GM12874 (cell line): ENCODE results near the gene FLRT2.

Experiments
- CTCF ChIP-seq: IDR thresholded peaks from 2 replicates; pipeline ENCODE4 v1.5.1; 2011; ENCODE audit warnings: low read depth, mild to moderate bottlenecking, control low read depth, low read length, moderate library complexity; ENCODE audit not compliant: insufficient read depth

Gene FLRT2

GRCh38 chr14:85523624-85524023 is 6.3 kb upstream of the FLRT2 start:
- TF ChIP-seq CTCF = no peak

GRCh38 chr14:85527006-85527405 is 2.9 kb upstream of the FLRT2 start:
- TF ChIP-seq CTCF = no peak

- no peak for TF ChIP-seq CTCF
Measured at GRCh38 chr14:85527445-85528035, 2.4 kb upstream of the FLRT2 start.

GRCh38 chr14:85528080-85528896 is 1.7 kb upstream of the FLRT2 start:
- TF ChIP-seq CTCF = no peak

- TF ChIP-seq CTCF = no peak
Measured at GRCh38 chr14:85528897-85529631, 880 bp upstream of the FLRT2 start.

- no peak for TF ChIP-seq CTCF
Measured at GRCh38 chr14:85530626-85531025, 682 bp downstream of the FLRT2 start.

- no peak for TF ChIP-seq CTCF
Measured at GRCh38 chr14:85531141-85531586, 1.2 kb downstream of the FLRT2 start.
